ENCODE measurements around the gene CLRN3.

The CLRN3 gene

GRCh38 chr10:127851661-127852194, 41.0 kb downstream of the CLRN3 start:
- Histone ChIP-seq H3K79me2 (ENCODE audit: insufficient read depth, low read length) (no peaks in the 10 kb centered on the region), H3K9me3 (ENCODE audit: insufficient read depth, low read length) (no peaks in the 10 kb centered on the region), H3K4me3 (ENCODE audit: insufficient read depth, low read length, poor library complexity, severe bottlenecking) (no peak overlapping the region), H2AFZ (ENCODE audit: low read depth, low read length, severe bottlenecking) (no peak overlapping the region), H3K36me3 (ENCODE audit: low read length) (no peaks in the 10 kb centered on the region), H3K27ac (ENCODE audit: low read depth, low read length) (no peak overlapping the region), H4K20me1 (ENCODE audit: low read depth, low read length) (no peaks in the 10 kb centered on the region), H3K9me2 (replicated peaks; ENCODE audit: insufficient read depth, low read length) (no peaks in the 10 kb centered on the region), H3K27me3 (ENCODE audit: low read length) (no peaks in the 10 kb centered on the region), H3F3A (ENCODE audit: insufficient read depth) (no peaks in the 10 kb centered on the region), H3K4me2 (ENCODE audit: low read depth, low read length, poor library complexity, severe bottlenecking) (no peak overlapping the region), H3K9ac (ENCODE audit: low read length) (no peak overlapping the region)
- TF ChIP-seq EZH2phosphoT487 (conservative IDR thresholded peaks at IDR 0.05; ENCODE audit: low read length) (no peak), CTCF (IDR thresholded peaks at IDR 0.05; ENCODE audit: insufficient read depth, low read length, poor library complexity, severe bottlenecking) (no peak)

- no peaks in the 10 kb centered on the region for H3K79me2 ChIP-seq (ENCODE audit: insufficient read depth, low read length)
- H3K9me2 ChIP-seq (replicated peaks; ENCODE audit: insufficient read depth, low read length), result no peaks in the 10 kb centered on the region
- H3K4me3 ChIP-seq (ENCODE audit: insufficient read depth, low read length, poor library complexity, severe bottlenecking), result no peak overlapping the region
- no peak overlapping the region for H3K27ac ChIP-seq (ENCODE audit: low read depth, low read length)
- no peaks in the 10 kb centered on the region for H3K9me3 ChIP-seq (ENCODE audit: insufficient read depth, low read length)
- no peaks in the 10 kb centered on the region for H3K27me3 ChIP-seq (ENCODE audit: low read length)
- H3F3A ChIP-seq (ENCODE audit: insufficient read depth), result no peaks in the 10 kb centered on the region
- no peaks in the 10 kb centered on the region for H4K20me1 ChIP-seq (ENCODE audit: low read depth, low read length)
- H2AFZ ChIP-seq (ENCODE audit: low read depth, low read length, severe bottlenecking), result no peak overlapping the region
- H3K4me2 ChIP-seq (ENCODE audit: low read depth, low read length, poor library complexity, severe bottlenecking), result no peak overlapping the region
- no peaks in the 10 kb centered on the region for H3K36me3 ChIP-seq (ENCODE audit: low read length)
- H3K9ac ChIP-seq (ENCODE audit: low read length), result no peak overlapping the region
- no peak for TF ChIP-seq EZH2phosphoT487 (conservative IDR thresholded peaks at IDR 0.05; ENCODE audit: low read length)
- TF ChIP-seq CTCF (IDR thresholded peaks at IDR 0.05; ENCODE audit: insufficient read depth, low read length, poor library complexity, severe bottlenecking), result no peak
Measured at GRCh38 chr10:127850944-127851343, 41.8 kb downstream of the CLRN3 start.

GRCh38 chr10:127849921-127850320, 42.8 kb downstream of the CLRN3 start:
- H3K27ac ChIP-seq (ENCODE audit: low read depth, low read length), result no peak overlapping the region

More at GRCh38 chr10:127849921-127850320, 42.8 kb downstream of the CLRN3 start:
- Histone ChIP-seq H3K4me3 (ENCODE audit: insufficient read depth, low read length, poor library complexity, severe bottlenecking) (no peak overlapping the region), H3K9me3 (ENCODE audit: insufficient read depth, low read length) (no peaks in the 10 kb centered on the region), H3K79me2 (ENCODE audit: insufficient read depth, low read length) (no peaks in the 10 kb centered on the region), H3F3A (ENCODE audit: insufficient read depth) (no peaks in the 10 kb centered on the region), H3K36me3 (ENCODE audit: low read length) (no peaks in the 10 kb centered on the region), H3K4me2 (ENCODE audit: low read depth, low read length, poor library complexity, severe bottlenecking) (no peak overlapping the region), H3K9ac (ENCODE audit: low read length) (no peak overlapping the region), H4K20me1 (ENCODE audit: low read depth, low read length) (no peaks in the 10 kb centered on the region), H2AFZ (ENCODE audit: low read depth, low read length, severe bottlenecking) (no peak overlapping the region), H3K27me3 (ENCODE audit: low read length) (no peaks in the 10 kb centered on the region), H3K9me2 (replicated peaks; ENCODE audit: insufficient read depth, low read length) (no peaks in the 10 kb centered on the region)
- TF ChIP-seq EZH2phosphoT487 (conservative IDR thresholded peaks at IDR 0.05; ENCODE audit: low read length), result no peak
- no peak for TF ChIP-seq CTCF (IDR thresholded peaks at IDR 0.05; ENCODE audit: insufficient read depth, low read length, poor library complexity, severe bottlenecking)

Measured in SU-DHL-6 (cell line).